ENCODE results near the gene CDK8. TPM values are rescaled to one million over a fixed set of nuclear protein-coding genes. Genes with fewer than 3 reads are reported as not detected.

The CDK8 gene
- total and polyA plus RNA-seq, 2 experiments from 2014 or later: 13.6 to 24.0 TPM

- H3K27ac Mint-ChIP-seq: no peak overlapping the region
- H3K27me3 ChIP-seq (ENCODE audit: insufficient read depth): no peaks in the 10 kb centered on the region
- H3K4me3 Mint-ChIP-seq: no peak overlapping the region
- no peak overlapping the region for H3K27ac ChIP-seq (ENCODE audit: low read depth)
- no peaks in the 10 kb centered on the region for H3K9me3 Mint-ChIP-seq
- H2AFZ ChIP-seq: no peak overlapping the region
- H3K9me2 ChIP-seq (ENCODE audit: insufficient read depth): no peaks in the 10 kb centered on the region
- no peak for ATAC-seq
- H3K27me3 Mint-ChIP-seq (ENCODE audit: insufficient read depth, low read depth, poor library complexity): no peaks in the 10 kb centered on the region
- peaks cover 13% of the 10 kb centered on the region for H3K36me3 Mint-ChIP-seq (ENCODE audit: low read depth)
- H3K36me3 ChIP-seq (ENCODE audit: insufficient read depth): no peaks in the 10 kb centered on the region
- no peaks in the 10 kb centered on the region for H3F3A ChIP-seq (replicated peaks; ENCODE audit: low read depth)
- H4K20me1 ChIP-seq (replicated peaks; ENCODE audit: insufficient read depth): no peaks in the 10 kb centered on the region
- H3K4me3 ChIP-seq: no peak overlapping the region
- DNase-seq (ENCODE audit: low spot score): no peak
- H3K4me2 ChIP-seq: no peak overlapping the region
- TF ChIP-seq POLR2AphosphoS5 (IDR thresholded peaks at IDR 0.05; ENCODE audit: low read depth) (no peak), NANOG (IDR thresholded peaks at IDR 0.05; ENCODE audit: borderline replicate concordance) (no peak), CREB1 (CRISPR knock-in tag; IDR thresholded peaks at IDR 0.05; ENCODE audit: low read depth) (no peak), STAT1 (IDR thresholded peaks at IDR 0.05; ENCODE audit: unreplicated experiment) (no peak), ZNF114 (CRISPR knock-in tag; IDR thresholded peaks at IDR 0.05) (no peak), JUNB (IDR thresholded peaks at IDR 0.05; ENCODE audit: unreplicated experiment) (no peak), EZH2phosphoT487 (IDR thresholded peaks at IDR 0.05; ENCODE audit: unreplicated experiment) (no peak), ZNF331 (CRISPR knock-in tag; IDR thresholded peaks at IDR 0.05; ENCODE audit: low read depth) (no peak), ETS1 (IDR thresholded peaks at IDR 0.05) (no peak), EZH2 (IDR thresholded peaks at IDR 0.05; ENCODE audit: low read depth, unreplicated experiment) (no peak)
- TF ChIP-seq, protein P1, sequence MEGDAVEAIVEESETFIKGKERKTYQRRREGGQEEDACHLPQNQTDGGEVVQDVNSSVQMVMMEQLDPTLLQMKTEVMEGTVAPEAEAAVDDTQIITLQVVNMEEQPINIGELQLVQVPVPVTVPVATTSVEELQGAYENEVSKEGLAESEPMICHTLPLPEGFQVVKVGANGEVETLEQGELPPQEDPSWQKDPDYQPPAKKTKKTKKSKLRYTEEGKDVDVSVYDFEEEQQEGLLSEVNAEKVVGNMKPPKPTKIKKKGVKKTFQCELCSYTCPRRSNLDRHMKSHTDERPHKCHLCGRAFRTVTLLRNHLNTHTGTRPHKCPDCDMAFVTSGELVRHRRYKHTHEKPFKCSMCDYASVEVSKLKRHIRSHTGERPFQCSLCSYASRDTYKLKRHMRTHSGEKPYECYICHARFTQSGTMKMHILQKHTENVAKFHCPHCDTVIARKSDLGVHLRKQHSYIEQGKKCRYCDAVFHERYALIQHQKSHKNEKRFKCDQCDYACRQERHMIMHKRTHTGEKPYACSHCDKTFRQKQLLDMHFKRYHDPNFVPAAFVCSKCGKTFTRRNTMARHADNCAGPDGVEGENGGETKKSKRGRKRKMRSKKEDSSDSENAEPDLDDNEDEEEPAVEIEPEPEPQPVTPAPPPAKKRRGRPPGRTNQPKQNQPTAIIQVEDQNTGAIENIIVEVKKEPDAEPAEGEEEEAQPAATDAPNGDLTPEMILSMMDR (conservative IDR thresholded peaks at IDR 0.05; ENCODE audit: low read depth in 2 of 2): no peak
- TF ChIP-seq, protein P2, sequence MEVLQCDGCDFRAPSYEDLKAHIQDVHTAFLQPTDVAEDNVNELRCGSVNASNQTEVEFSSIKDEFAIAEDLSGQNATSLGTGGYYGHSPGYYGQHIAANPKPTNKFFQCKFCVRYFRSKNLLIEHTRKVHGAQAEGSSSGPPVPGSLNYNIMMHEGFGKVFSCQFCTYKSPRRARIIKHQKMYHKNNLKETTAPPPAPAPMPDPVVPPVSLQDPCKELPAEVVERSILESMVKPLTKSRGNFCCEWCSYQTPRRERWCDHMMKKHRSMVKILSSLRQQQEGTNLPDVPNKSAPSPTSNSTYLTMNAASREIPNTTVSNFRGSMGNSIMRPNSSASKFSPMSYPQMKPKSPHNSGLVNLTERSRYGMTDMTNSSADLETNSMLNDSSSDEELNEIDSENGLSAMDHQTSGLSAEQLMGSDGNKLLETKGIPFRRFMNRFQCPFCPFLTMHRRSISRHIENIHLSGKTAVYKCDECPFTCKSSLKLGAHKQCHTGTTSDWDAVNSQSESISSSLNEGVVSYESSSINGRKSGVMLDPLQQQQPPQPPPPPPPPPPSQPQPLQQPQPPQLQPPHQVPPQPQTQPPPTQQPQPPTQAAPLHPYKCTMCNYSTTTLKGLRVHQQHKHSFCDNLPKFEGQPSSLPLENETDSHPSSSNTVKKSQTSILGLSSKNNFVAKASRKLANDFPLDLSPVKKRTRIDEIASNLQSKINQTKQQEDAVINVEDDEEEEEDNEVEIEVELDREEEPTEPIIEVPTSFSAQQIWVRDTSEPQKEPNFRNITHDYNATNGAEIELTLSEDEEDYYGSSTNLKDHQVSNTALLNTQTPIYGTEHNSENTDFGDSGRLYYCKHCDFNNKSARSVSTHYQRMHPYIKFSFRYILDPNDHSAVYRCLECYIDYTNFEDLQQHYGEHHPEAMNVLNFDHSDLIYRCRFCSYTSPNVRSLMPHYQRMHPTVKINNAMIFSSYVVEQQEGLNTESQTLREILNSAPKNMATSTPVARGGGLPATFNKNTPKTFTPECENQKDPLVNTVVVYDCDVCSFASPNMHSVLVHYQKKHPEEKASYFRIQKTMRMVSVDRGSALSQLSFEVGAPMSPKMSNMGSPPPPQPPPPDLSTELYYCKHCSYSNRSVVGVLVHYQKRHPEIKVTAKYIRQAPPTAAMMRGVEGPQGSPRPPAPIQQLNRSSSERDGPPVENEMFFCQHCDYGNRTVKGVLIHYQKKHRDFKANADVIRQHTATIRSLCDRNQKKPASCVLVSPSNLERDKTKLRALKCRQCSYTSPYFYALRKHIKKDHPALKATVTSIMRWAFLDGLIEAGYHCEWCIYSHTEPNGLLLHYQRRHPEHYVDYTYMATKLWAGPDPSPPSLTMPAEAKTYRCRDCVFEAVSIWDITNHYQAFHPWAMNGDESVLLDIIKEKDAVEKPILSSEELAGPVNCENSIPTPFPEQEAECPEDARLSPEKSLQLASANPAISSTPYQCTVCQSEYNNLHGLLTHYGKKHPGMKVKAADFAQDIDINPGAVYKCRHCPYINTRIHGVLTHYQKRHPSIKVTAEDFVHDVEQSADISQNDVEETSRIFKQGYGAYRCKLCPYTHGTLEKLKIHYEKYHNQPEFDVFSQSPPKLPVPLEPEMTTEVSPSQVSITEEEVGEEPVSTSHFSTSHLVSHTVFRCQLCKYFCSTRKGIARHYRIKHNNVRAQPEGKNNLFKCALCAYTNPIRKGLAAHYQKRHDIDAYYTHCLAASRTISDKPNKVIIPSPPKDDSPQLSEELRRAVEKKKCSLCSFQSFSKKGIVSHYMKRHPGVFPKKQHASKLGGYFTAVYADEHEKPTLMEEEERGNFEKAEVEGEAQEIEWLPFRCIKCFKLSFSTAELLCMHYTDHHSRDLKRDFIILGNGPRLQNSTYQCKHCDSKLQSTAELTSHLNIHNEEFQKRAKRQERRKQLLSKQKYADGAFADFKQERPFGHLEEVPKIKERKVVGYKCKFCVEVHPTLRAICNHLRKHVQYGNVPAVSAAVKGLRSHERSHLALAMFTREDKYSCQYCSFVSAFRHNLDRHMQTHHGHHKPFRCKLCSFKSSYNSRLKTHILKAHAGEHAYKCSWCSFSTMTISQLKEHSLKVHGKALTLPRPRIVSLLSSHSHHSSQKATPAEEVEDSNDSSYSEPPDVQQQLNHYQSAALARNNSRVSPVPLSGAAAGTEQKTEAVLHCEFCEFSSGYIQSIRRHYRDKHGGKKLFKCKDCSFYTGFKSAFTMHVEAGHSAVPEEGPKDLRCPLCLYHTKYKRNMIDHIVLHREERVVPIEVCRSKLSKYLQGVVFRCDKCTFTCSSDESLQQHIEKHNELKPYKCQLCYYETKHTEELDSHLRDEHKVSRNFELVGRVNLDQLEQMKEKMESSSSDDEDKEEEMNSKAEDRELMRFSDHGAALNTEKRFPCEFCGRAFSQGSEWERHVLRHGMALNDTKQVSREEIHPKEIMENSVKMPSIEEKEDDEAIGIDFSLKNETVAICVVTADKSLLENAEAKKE (CRISPR knock-in tag; IDR thresholded peaks at IDR 0.05): no peak
- TF ChIP-seq, protein P3, sequence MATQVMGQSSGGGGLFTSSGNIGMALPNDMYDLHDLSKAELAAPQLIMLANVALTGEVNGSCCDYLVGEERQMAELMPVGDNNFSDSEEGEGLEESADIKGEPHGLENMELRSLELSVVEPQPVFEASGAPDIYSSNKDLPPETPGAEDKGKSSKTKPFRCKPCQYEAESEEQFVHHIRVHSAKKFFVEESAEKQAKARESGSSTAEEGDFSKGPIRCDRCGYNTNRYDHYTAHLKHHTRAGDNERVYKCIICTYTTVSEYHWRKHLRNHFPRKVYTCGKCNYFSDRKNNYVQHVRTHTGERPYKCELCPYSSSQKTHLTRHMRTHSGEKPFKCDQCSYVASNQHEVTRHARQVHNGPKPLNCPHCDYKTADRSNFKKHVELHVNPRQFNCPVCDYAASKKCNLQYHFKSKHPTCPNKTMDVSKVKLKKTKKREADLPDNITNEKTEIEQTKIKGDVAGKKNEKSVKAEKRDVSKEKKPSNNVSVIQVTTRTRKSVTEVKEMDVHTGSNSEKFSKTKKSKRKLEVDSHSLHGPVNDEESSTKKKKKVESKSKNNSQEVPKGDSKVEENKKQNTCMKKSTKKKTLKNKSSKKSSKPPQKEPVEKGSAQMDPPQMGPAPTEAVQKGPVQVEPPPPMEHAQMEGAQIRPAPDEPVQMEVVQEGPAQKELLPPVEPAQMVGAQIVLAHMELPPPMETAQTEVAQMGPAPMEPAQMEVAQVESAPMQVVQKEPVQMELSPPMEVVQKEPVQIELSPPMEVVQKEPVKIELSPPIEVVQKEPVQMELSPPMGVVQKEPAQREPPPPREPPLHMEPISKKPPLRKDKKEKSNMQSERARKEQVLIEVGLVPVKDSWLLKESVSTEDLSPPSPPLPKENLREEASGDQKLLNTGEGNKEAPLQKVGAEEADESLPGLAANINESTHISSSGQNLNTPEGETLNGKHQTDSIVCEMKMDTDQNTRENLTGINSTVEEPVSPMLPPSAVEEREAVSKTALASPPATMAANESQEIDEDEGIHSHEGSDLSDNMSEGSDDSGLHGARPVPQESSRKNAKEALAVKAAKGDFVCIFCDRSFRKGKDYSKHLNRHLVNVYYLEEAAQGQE (IDR thresholded peaks at IDR 0.05; ENCODE audit: unreplicated experiment): no peak
- H3K79me2 ChIP-seq (replicated peaks; ENCODE audit: insufficient read depth): no peaks in the 10 kb centered on the region
- no peaks in the 10 kb centered on the region for H3K4me1 ChIP-seq (ENCODE audit: insufficient read depth)
- H3K4me1 Mint-ChIP-seq: no peaks in the 10 kb centered on the region
Measured at GRCh38 chr13:26386026-26386425, 132.1 kb downstream of the CDK8 start.

All from GM23338 (cell line).